Measurements from ENCODE around the gene CTCF. TPM values are rescaled to one million over a fixed set of nuclear protein-coding genes. Genes with fewer than 3 reads are reported as not detected.
A peak's percentile ranks its signal among the peaks of the same experiment; 100 is the strongest.

The CTCF gene
- total RNA-seq, 1 donor from 2014 or later, result 36.0 TPM

- DNase-seq, result no peak
- Histone ChIP-seq H3K27ac (no peak overlapping the region), H3K27me3 (peaks cover 19% of the 10 kb centered on the region), H3K36me3 (no peaks in the 10 kb centered on the region), H3K4me3 (no peak overlapping the region), H3K9me3 (no peaks in the 10 kb centered on the region), H3K4me1 (peaks cover 21% of the 10 kb centered on the region)
- no peak for ATAC-seq
- TF ChIP-seq CTCF (IDR thresholded peaks at IDR 0.05), result no peak
- intact Hi-C loops (cut with DNase I), result loop anchor here (10.0 kb wide), 1 partner anchor 132 kb away; the partner anchor contains the start of gene RIPOR1
Measured at GRCh38 chr16:67657017-67657608, 94.8 kb downstream of the CTCF start.

DNA sequence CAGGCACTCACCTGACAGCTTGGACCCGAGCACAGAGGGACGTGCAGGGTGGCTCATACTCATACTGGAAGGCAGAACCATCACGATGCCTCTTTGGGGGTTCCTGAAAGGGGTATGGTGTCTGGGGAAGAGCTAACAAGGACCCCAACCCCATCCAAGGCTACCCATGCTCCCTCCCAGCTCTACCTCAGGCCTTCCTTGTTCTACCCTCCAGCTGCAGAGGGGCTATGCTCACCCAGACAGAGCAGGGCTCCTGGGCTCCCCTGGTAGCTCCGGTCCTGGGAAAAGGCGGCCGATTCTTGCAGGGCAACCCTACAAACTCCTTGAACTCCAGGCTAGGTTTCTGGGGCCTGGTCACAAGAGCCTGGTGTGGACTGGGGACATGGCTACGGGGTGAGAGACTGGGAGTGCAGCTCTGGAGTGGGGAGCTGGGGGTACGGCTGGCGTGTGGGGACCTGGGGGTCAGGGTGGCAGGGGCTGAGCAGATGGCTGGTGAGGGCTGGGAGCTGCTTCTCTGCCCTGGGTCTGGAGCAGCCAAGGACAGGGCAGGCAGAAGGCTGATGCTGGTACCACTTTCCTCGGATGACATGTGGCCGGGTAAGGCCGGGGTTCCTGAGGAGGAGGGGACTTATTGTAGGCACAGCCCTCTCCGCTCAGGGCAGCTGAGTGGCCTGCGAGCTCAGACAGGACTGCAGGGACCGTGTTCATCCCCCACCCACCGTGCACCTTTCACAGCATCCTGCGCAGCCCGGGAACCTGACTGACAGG is 95.6 kb downstream of the CTCF start:
- ATAC-seq (no peak), DNase-seq (no peak)
- TF ChIP-seq CTCF (IDR thresholded peaks at IDR 0.05), result no peak
- Histone ChIP-seq H3K36me3 (peaks cover 2% of the 10 kb centered on the region), H3K4me3 (no peak overlapping the region), H3K9me3 (no peaks in the 10 kb centered on the region), H3K27ac (no peak overlapping the region), H3K4me1 (peaks cover 21% of the 10 kb centered on the region), H3K27me3 (peaks cover 19% of the 10 kb centered on the region)
- intact Hi-C loops (cut with DNase I), result loop anchor here (10.0 kb wide), 1 partner anchor 133 kb away; the partner anchor contains the start of gene RIPOR1

- intact Hi-C loops (cut with DNase I), result loop anchor here (10.0 kb wide), 1 partner anchor 134 kb away; the partner anchor contains the start of gene RIPOR1
- H3K27ac ChIP-seq, result no peak overlapping the region
- DNase-seq, result no peak
- H3K27me3 ChIP-seq, result peaks cover 9% of the 10 kb centered on the region
- no peak for TF ChIP-seq CTCF (IDR thresholded peaks at IDR 0.05)
- H3K36me3 ChIP-seq, result peaks cover 4% of the 10 kb centered on the region
- H3K4me3 ChIP-seq, result peak overlapping the region; percentile 81
- no peaks in the 10 kb centered on the region for H3K9me3 ChIP-seq
- ATAC-seq, result no peak
- H3K4me1 ChIP-seq, result peaks cover 15% of the 10 kb centered on the region
Measured at GRCh38 chr16:67658849-67659674, 96.7 kb downstream of the CTCF start.

DNA sequence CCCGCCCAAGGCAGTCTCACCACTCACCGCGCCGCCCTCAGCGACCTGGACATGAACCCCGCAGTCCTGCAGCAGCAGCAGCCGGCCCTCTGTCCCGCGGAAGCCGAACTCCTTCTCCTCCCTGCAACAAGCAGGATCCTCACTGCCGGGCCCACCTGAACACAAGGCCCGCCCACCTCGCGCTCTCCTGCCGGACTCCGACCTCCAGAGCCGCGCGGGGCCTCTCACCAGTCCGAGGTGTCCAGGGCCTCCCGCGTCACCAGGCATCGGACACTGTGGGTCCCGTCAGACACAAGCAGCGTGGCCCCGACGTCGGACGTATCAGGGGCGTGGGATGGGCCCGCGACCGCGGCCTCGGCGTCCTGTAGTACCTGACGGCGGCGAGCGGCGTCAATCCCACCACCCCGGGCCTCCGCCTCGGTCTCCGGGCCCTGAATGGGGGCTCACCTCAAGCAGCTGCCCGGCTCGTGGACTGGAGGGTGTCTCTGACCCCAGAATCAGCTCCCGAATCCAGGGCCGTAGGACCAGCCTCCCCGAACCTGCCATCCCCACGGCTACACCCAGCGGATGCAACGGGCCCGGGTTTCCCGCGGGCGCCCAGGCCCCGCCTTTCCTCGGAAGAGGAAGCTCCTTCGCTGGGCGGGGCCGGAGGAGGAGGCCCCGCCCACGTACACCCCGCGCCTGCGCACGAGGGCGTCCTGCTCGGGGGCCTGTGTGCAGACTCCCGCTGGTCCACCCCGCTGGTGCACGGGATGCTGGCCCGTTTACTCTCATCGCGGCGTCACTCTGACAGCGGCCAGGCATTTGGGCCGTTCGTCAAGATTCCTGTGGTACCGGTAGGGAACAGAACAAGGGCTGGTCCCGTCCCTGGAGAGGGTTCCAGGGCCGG is 97.6 kb downstream of the CTCF start, which contains the start of gene ACD:
TSS of gene ACD (minus strand) at position 586 of the 889 bp plus-strand sequence. CDS start at position 546, 40 bp downstream.
- intact Hi-C loops (cut with DNase I), result loop anchor here (10.0 kb wide), 2 partner anchors 95 to 135 kb away; partner anchors contain the start of genes CTCF and RIPOR1

More for the DNA sequence above, 97.6 kb downstream of the CTCF start, which contains the start of gene ACD:
- peak within 1 kb of the TSS; percentile 95 for H3K27ac ChIP-seq
- DNase-seq, result peak; percentile 95
- H3K27me3 ChIP-seq, result peaks cover under 1% of the 10 kb centered on the region
- no peak for TF ChIP-seq CTCF (IDR thresholded peaks at IDR 0.05)
- H3K9me3 ChIP-seq, result no peaks in the 10 kb centered on the region
- peaks cover 15% of the 10 kb centered on the region for H3K4me1 ChIP-seq
- peaks cover 4% of the 10 kb centered on the region for H3K36me3 ChIP-seq
- H3K4me3 ChIP-seq, result peak within 1 kb of the TSS; percentile 81
- peak; percentile 91 for ATAC-seq

Data from upper lobe of right lung (tissue), 1 donor.